ENCODE measurements around the gene STARD7. TPM values are rescaled to one million over a fixed set of nuclear protein-coding genes. Genes with fewer than 3 reads are reported as not detected.

The STARD7 gene
- total and polyA plus RNA-seq, 2 of the 13 experiments (the other 11 are each of a cell fraction or from before 2014, with no cell fraction given): 88.2 to 300 TPM

DNA sequence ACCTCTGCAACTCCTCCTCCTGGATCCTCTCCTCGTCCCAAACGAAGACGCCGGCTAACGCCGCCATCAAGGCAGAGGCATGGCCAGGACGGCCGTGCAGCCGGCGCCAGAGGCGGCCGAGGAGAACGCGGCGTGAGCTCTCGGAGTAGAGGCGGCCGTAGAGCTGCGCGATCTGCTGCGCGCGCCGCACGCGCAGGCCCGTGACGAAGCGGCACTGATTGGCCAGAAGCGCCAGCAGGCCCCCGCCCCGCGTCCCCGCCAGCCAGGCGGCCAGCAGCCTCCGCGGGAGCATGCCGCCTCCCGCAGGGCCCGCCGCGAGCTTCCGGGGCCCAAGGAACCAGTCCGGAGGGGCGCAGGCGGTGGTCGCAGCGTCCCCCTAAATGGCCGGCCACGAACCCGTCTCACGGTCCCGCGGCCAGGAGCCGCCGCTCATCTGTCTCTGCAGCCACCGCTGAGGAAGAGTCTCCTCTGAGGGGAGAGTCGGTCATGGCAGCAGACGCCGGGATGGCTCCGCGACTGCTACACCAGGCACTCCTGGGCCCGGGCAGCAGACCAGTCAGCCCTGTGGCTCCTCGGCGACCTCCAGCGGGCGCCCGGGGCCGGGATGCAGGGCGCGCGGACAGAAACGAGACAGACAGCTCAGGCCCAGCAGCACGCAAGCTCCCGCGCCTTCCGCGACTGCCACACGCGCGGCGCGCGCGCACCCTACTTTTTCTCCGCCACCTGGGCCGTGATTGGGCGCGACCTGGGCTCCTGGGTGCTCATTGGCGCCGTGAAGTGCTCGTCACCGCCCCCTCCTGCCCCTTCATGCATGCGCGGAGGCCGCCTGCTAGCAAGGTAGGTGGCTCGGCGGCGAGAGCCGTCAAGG lies at the start of gene STARD7 (continued):
- peak; percentile 94 for TF ChIP-seq SNAPC4 (CRISPR knock-in tag; IDR thresholded peaks at IDR 0.05)
- peak; percentile 38; the same call in 1 of the 2 replicates for TF ChIP-seq FOXA3 (CRISPR knock-in tag; IDR thresholded peaks at IDR 0.05)
- TF ChIP-seq GMEB2 (CRISPR knock-in tag; IDR thresholded peaks at IDR 0.05; ENCODE audit: low read depth): peak; percentile 49
- TF ChIP-seq MAF1 (CRISPR knock-in tag; IDR thresholded peaks at IDR 0.05; ENCODE audit: borderline replicate concordance): no peak
- no peak; the same call in 1 of the 2 replicates for TF ChIP-seq ZBTB1 (CRISPR knock-in tag; IDR thresholded peaks at IDR 0.05; ENCODE audit: borderline replicate concordance)
- TF ChIP-seq TCF12 (IDR thresholded peaks at IDR 0.05): no peak
- peak; percentile 90 for TF ChIP-seq TCF12 (CRISPR knock-in tag; IDR thresholded peaks at IDR 0.05)
- TF ChIP-seq ONECUT2 (CRISPR knock-in tag; IDR thresholded peaks at IDR 0.05): no peak; the same call in none of the 2 replicates
- peak; percentile 89 for TF ChIP-seq ZSCAN31 (CRISPR knock-in tag; IDR thresholded peaks at IDR 0.05; ENCODE audit: low read depth)
- TF ChIP-seq, protein P1, sequence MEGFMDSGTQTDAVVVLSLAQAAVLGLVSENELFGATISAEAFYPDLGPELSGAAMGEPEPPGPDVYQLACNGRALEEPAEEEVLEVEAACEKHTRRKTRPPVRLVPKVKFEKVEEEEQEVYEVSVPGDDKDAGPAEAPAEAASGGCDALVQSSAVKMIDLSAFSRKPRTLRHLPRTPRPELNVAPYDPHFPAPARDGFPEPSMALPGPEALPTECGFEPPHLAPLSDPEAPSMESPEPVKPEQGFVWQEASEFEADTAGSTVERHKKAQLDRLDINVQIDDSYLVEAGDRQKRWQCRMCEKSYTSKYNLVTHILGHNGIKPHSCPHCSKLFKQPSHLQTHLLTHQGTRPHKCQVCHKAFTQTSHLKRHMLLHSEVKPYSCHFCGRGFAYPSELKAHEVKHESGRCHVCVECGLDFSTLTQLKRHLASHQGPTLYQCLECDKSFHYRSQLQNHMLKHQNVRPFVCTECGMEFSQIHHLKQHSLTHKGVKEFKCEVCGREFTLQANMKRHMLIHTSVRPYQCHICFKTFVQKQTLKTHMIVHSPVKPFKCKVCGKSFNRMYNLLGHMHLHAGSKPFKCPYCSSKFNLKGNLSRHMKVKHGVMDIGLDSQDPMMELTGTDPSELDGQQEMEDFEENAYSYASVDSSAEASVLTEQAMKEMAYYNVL (CRISPR knock-in tag; IDR thresholded peaks at IDR 0.05; ENCODE audit: borderline replicate concordance): peak; percentile 80; the same call in 1 of the 2 replicates
- TF ChIP-seq, protein P2, sequence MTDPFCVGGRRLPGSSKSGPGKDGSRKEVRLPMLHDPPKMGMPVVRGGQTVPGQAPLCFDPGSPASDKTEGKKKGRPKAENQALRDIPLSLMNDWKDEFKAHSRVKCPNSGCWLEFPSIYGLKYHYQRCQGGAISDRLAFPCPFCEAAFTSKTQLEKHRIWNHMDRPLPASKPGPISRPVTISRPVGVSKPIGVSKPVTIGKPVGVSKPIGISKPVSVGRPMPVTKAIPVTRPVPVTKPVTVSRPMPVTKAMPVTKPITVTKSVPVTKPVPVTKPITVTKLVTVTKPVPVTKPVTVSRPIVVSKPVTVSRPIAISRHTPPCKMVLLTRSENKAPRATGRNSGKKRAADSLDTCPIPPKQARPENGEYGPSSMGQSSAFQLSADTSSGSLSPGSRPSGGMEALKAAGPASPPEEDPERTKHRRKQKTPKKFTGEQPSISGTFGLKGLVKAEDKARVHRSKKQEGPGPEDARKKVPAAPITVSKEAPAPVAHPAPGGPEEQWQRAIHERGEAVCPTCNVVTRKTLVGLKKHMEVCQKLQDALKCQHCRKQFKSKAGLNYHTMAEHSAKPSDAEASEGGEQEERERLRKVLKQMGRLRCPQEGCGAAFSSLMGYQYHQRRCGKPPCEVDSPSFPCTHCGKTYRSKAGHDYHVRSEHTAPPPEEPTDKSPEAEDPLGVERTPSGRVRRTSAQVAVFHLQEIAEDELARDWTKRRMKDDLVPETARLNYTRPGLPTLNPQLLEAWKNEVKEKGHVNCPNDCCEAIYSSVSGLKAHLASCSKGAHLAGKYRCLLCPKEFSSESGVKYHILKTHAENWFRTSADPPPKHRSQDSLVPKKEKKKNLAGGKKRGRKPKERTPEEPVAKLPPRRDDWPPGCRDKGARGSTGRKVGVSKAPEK (CRISPR knock-in tag; IDR thresholded peaks at IDR 0.05; ENCODE audit: borderline replicate concordance): 0 out of 2 replicates have a peak, but pooled peaks have one; percentile 55
